Measurements from ENCODE around the gene PROSER2. TPM values are rescaled to one million over a fixed set of nuclear protein-coding genes. Genes with fewer than 3 reads are reported as not detected.
"Not testable (repeated sequence)": the region's sequence is repeated elsewhere in the genome, so short reads cannot be mapped to it uniquely, and the experiment has no call there.

Gene PROSER2
- total RNA-seq, 1 donor: 6.9 TPM

- no peak overlapping the region for H2AFZ ChIP-seq (ENCODE audit: low read length)
- no peaks in the 10 kb centered on the region for H3K36me3 ChIP-seq (ENCODE audit: insufficient read depth, low read length)
- H3K9me3 ChIP-seq (ENCODE audit: low read depth, low read length): no peaks in the 10 kb centered on the region
- H3K79me2 ChIP-seq (ENCODE audit: insufficient read depth, low read length): no peaks in the 10 kb centered on the region
- no peak overlapping the region for H3K4me2 ChIP-seq (ENCODE audit: insufficient read depth, low read length)
- H3K4me1 ChIP-seq (ENCODE audit: insufficient read depth, low read length): peaks cover 4% of the 10 kb centered on the region
- no peak for TF ChIP-seq CTCF (IDR thresholded peaks at IDR 0.05; ENCODE audit: extremely low read depth, low read depth, low read length)
- no peaks in the 10 kb centered on the region for H4K20me1 ChIP-seq (ENCODE audit: insufficient read depth, low read length)
- H3K4me3 ChIP-seq (ENCODE audit: insufficient read depth, low read length): no peak overlapping the region
- H3K27ac ChIP-seq (ENCODE audit: low read depth, low read length): no peak overlapping the region
- no peak for DNase-seq (ENCODE audit: insufficient read length, low spot score, missing footprints)
- H3K27me3 ChIP-seq (ENCODE audit: insufficient read depth, low read length): no peaks in the 10 kb centered on the region
Measured at GRCh38 chr10:11849277-11849676, 26.1 kb downstream of the PROSER2 start.

- Histone ChIP-seq H3K4me2 (ENCODE audit: insufficient read depth, low read length) (no peak overlapping the region), H4K20me1 (ENCODE audit: insufficient read depth, low read length) (no peaks in the 10 kb centered on the region), H2AFZ (ENCODE audit: low read length) (no peak overlapping the region), H3K27me3 (ENCODE audit: insufficient read depth, low read length) (no peaks in the 10 kb centered on the region), H3K4me3 (ENCODE audit: insufficient read depth, low read length) (no peak overlapping the region), H3K36me3 (ENCODE audit: insufficient read depth, low read length) (no peaks in the 10 kb centered on the region), H3K79me2 (ENCODE audit: insufficient read depth, low read length) (no peaks in the 10 kb centered on the region), H3K27ac (ENCODE audit: low read depth, low read length) (no peak overlapping the region), H3K9me3 (ENCODE audit: low read depth, low read length) (no peaks in the 10 kb centered on the region), H3K4me1 (ENCODE audit: insufficient read depth, low read length) (peaks cover 4% of the 10 kb centered on the region)
- DNase-seq (ENCODE audit: insufficient read length, low spot score, missing footprints): no peak
- TF ChIP-seq CTCF (IDR thresholded peaks at IDR 0.05; ENCODE audit: extremely low read depth, low read depth, low read length): no peak
Measured at GRCh38 chr10:11849911-11850310, 26.8 kb downstream of the PROSER2 start.

- Histone ChIP-seq H3K4me3 (ENCODE audit: insufficient read depth, low read length) (no peak overlapping the region), H3K79me2 (ENCODE audit: insufficient read depth, low read length) (no peaks in the 10 kb centered on the region), H3K4me2 (ENCODE audit: insufficient read depth, low read length) (no peak overlapping the region), H3K27me3 (ENCODE audit: insufficient read depth, low read length) (no peaks in the 10 kb centered on the region), H3K27ac (ENCODE audit: low read depth, low read length) (no peak overlapping the region), H3K36me3 (ENCODE audit: insufficient read depth, low read length) (no peaks in the 10 kb centered on the region), H4K20me1 (ENCODE audit: insufficient read depth, low read length) (no peaks in the 10 kb centered on the region), H3K9me3 (ENCODE audit: low read depth, low read length) (no peaks in the 10 kb centered on the region), H3K4me1 (ENCODE audit: insufficient read depth, low read length) (no peaks in the 10 kb centered on the region), H2AFZ (ENCODE audit: low read length) (no peak overlapping the region)
- no peak for TF ChIP-seq CTCF (IDR thresholded peaks at IDR 0.05; ENCODE audit: extremely low read depth, low read depth, low read length)
- no peak for DNase-seq (ENCODE audit: insufficient read length, low spot score, missing footprints)
Measured at GRCh38 chr10:11851910-11852309, 28.8 kb downstream of the PROSER2 start.

- not testable (repeated sequence) for H3K36me3 ChIP-seq (ENCODE audit: insufficient read depth, low read length); H4K20me1 ChIP-seq (ENCODE audit: insufficient read depth, low read length); H2AFZ ChIP-seq (ENCODE audit: low read length); H3K4me3 ChIP-seq (ENCODE audit: insufficient read depth, low read length); DNase-seq (ENCODE audit: insufficient read length, low spot score, missing footprints); H3K4me1 ChIP-seq (ENCODE audit: insufficient read depth, low read length); H3K4me2 ChIP-seq (ENCODE audit: insufficient read depth, low read length); H3K27ac ChIP-seq (ENCODE audit: low read depth, low read length); H3K9me3 ChIP-seq (ENCODE audit: low read depth, low read length); H3K79me2 ChIP-seq (ENCODE audit: insufficient read depth, low read length); H3K27me3 ChIP-seq (ENCODE audit: insufficient read depth, low read length)
Measured at GRCh38 chr10:11852637-11853036, 29.5 kb downstream of the PROSER2 start.
